ENCODE measurements around the gene SH3BGRL2. TPM values are rescaled to one million over a fixed set of nuclear protein-coding genes. Genes with fewer than 3 reads are reported as not detected.

Gene SH3BGRL2
- total RNA-seq, 3 donors from 2014 or later: 0.14 to 0.92 (median 0.51) TPM

GRCh38 chr6:79750806-79751205 lies 119.7 kb downstream of the SH3BGRL2 start:
- Mint-ChIP-seq H3K36me3 (ENCODE audit: insufficient read depth) (no peaks in the 10 kb centered on the region), H3K9me3 (peaks cover 4% of the 10 kb centered on the region), H3K27me3 (ENCODE audit: low read depth) (peaks cover 8% of the 10 kb centered on the region), H3K4me3 (no peak overlapping the region), H3K4me1 (ENCODE audit: low read depth) (no peaks in the 10 kb centered on the region)
- ATAC-seq (no peak), DNase-seq (no peak)

Other genes with a start within 250 kb of the SH3BGRL2 start
- gene LCA5, start 93.9 kb upstream of the SH3BGRL2 start, total RNA-seq: under 1 TPM; 0.11 to 0.21 (median 0.18) TPM

Data from activated T-cell treated with anti-CD3 and anti-CD28 coated beads, Interleukin-2, amount 50 U/mL, for 4 hours (primary cell).